CD4-positive, alpha-beta T cell treated with Interleukin-6 for 4 hours (primary cell): ENCODE results near the gene SLC25A41.
A peak's percentile ranks its signal among the peaks of the same experiment; 100 is the strongest.

ENCODE experiments used
- DNase-seq: peaks from one replicate; pipeline ENCODE4 v3.0.0-alpha.2; 2020; ENCODE audit warnings: mixed read lengths

SLC25A41 gene

DNA sequence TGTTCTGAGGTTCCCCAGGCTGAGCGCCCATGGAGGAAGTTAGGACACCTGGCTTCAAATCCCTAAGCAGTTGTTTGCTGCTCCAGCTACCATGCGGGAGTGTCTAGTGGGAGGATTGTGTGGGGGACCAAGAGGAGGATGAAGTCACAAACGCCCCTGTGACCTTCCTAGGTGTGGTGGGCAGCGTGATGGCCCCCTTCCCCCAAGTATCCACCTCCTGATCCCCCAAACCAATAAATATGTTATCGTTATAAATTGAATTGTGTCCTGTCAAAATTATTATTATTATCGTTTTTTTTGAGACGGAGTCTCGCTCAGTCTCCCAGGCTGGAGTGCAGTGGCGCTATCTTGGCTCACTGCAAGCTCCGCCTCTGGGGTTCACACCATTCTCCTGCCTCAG is at the start of gene SLC25A41:
TSS of gene SLC25A41 (minus strand) at position 101 of the 400 bp plus-strand sequence. CDS start at position 31, 70 bp downstream.
- no peak for DNase-seq

DNA sequence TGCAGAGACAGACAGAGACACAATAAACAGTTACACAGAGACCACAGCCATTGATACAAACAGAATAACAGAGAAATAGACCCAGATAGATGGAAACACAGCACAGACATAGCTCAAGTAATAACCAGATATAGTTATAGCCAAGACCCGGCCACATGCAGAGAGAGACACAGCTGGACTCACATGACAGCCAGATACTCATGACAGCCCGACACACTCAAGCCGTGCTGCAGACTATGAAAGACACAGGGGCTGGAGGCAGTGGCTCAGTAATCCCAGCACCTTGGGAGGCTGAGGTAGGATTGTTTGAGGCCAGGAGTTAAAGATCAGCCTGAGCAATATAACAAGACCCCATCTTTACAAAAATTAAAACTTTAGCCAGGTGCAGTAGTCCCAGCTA is 49.7 kb upstream of the SLC25A41 start:
- no peak for DNase-seq

DNA sequence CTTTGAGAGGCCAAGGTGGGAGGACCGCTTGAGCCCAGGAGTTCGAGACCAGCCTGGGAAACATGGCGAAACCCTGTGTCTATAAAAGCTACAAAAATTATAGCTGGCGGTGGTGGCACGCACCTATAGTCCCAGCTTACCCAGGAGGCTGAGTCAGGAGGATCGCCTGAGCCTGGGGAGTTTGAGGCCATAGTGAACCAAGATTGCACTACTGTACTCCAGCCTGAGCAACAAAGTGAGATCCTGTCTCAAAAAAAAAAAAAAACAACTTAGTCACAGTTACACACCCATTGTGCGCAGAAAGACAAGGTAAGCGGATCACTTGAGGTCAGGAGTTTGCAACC is 48.8 kb upstream of the SLC25A41 start:
- DNase-seq, result peak; percentile 27

DNA sequence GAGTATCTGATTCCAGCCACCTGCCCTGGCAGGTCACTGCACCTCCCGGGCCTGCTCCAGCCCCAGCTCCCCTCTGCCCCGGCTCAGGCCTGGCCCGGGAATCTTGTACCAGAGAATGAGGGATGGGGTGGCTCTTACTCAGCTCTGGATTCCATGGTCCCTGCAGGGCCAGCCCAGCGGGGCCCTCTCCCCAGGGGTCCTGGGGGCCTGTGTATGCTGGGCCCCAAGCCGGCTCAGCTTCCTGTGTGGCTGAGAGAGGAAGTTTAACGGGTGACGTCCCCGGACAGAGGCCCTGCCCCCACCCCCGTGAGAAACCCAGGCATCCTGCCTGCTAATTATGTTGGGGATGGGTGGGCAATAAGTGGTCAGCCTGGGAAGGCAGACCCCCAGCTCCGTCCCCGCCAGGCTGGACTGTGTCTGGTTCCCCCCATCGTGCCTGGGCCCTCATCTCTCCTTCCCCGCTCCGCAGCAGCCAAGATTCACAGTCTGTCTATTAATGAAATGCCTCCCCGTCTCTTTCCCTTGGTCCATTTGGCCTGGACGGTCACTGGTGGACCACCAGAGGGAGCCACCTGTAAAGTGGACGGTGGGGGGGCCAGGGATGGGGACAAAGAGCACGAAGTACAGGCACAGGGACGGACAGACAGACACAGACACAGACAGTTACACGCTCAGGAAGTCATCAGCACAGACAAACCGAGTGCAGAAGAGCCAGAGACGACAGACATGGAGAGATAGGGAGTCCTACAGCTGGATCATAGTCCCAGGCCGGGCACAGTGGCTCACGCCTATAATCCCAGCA is 48.2 kb upstream of the SLC25A41 start, which contains the start of gene DENND1C:
TSS of gene DENND1C (minus strand) at position 247 of the 802 bp plus-strand sequence. CDS start at position 155, 92 bp downstream.
- peak; percentile 82 for DNase-seq

DNA sequence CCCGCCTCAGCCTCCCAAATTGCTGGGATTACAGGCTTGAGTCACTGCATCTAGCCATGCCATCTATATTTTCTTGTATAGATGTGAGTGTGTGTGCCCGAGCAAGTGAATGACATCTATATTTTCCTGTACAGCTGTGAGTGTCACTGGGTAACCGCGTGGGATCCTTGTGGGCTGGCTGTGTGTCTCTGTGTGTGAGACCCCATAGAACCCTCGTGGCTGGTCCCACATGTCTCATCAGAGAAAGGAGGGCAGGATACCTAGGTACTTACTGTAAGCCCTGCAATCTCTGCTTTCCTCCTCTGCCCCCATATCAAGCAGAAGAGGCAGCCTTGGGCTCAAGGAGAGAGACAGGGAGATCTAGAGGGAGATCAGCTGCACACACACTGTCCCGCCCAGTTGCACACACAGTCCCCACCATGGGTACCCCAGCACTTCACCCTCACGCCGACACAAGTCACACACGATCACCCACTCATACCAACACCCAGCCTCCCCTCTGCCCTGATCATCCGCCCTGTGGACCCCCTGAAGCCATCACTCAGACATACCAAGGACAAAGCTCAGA is 47.4 kb upstream of the SLC25A41 start:
- peak; percentile 26 for DNase-seq

DNA sequence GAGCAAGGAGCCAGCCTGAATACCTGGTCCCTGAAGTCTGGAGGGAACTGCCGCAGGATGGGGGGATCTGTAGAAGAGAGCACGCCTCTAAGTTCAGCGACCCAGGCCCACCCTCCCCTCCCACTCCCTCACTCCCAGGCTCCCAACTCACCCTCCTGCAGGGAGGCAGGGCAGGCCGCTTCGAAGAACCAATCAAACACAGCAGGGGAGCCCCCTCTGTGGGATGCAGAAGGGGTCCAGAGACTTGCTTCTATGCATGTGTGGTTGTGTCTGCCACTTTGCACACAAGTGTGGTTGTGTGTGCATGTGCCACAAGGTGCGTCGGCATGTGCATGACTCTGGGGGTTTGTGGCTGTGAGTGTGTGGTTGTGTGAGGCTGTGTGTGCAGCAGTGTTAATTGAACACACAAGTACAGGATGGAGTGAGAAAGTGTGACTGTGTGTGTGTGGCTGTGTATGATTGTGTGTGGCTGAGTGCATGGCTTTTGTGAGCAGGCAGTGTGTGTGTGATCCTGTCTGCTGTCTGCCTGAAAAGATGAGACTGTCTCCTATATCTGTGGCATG is 46.4 kb upstream of the SLC25A41 start:
- no peak for DNase-seq

DNA sequence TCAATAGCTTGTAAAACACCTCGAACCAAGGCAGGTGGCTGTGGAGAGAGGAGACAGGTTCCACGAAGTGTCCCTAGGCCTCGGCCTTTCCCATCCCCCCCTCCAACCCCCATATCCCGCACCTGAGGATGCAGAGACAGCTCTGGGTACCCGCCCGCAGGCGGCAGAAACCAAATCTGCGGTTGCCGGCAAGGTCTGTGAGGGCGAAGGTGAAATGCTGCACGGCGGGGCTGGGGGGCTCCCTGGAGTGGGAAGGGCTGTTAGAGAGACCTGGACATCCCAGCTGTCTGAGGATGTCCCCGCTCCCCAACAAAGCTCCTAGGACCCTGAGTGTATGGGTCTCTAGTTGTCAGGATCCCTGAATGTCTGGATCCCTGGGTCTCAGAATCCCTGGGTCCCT is 45.3 kb upstream of the SLC25A41 start:
- DNase-seq, result no peak

DNA sequence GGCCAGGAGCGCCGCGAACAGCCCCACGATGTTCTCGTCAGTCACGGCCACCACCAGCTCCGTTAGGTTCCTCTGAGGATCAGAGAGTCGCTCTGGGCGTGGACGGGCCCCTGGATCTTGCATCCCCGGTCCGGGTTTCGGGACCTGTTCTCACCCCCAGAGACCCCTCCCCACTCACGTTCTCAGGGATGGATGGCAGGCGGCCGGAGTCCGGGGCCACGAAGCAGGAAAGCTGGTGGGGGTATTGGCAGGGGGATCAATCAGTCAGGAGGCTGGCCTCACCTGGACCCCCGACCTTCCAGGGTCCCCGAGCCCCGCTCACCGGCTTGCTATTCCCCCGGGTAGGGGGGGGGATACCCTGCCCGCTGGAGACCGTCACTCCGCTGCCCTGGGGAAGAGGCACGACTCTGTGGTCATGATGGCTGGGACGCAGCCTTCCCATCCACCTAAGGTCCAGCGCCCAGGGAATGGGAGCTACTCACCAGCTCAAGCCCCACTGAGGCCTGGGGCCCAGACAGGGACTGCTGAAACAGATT is 43.4 kb upstream of the SLC25A41 start:
- no peak for DNase-seq

DNA sequence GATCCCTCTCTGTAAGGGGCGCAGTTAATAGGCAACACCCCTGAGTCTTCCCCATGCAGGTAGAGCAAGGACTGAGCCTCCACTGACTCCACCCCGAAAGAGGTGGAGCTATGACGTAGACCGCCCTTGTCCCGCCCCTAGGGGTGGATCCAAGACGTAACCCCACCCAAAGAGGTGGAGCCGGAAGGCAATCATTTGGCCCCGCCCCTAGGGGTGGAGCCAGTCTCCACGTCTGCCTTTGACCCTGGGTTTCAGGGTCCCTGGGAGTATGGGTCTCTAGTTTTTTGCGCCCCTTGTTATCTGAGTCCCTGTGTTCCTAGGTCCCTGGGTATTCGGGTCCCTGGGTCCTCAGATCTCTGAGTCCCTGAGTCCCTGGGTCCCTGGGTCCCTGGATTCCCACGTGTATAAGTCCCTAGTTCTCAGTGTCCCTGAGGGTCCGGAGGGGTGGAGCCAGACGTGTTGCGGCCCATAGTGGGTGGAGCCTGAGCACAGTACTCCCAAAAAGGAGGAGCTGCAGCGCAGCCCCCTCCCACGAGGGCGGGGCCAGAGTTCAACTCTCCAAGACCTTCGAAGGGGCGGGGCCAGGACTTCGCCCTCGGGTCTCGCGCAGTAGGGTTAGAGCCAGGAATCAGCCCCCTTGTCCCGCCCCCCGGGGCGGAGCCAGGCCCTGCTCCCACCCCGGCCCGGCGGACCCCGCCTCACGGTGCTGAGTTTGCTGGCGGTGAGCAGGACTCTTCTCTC is 42.8 kb upstream of the SLC25A41 start:
- DNase-seq, result peak; percentile 25

DNA sequence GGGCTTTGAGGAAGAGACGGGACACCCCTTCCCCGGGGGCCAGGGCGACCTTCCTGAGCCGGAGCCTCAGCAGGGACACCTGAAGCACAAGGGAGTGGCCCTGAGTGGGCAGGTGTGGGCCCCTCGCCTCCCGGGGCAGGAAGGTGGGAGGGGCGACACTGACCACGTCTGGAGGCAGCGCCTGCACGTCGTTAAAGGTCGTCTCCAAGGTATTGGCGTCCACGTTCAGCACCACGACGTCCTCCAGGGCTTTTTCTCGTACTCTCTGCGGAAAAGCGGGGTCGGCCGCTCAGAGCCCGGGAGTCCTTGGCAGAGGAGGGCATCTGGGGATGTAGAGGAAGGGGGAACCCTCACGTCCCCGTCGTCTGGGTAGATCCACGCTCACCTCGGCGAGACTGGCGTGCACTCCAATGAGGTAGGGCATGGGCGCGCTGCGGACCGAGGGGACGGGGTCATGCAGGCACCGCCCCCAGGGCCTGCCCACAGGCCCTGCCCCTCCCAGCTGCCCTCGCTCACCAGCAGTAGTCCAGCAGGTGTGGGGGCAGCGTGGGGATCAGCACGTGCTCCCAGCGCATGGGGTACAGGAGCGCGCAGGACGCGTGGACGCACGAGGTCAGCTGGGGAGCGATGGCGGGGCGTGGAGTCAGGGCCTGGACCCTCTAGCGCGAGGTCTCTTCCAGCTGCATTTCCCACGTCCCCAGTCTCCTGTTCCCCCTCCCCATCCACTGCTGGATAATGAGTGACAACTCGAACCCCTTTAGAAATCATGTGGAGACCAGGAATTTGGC is 42.0 kb upstream of the SLC25A41 start:
- DNase-seq, result no peak

DNA sequence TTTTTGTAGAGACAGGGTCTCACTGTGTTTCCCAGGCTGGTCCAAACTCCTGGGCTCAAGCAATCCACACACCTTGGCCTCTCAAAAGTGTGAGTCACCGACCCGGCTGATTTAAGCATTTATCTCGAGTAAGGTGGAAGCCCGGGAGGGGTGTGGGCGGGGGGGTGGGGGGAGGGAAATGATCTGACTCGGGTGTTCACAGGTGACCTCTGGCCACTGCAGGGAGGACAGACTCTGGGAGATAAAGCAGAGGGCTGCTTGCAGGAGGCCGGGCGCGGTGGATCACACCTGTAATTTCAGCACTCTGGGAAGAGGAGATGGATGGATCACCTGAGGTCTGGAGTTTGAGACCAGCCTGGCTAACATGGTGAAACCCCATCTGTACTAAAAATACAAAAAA is 40.1 kb upstream of the SLC25A41 start:
- DNase-seq, result no peak

DNA sequence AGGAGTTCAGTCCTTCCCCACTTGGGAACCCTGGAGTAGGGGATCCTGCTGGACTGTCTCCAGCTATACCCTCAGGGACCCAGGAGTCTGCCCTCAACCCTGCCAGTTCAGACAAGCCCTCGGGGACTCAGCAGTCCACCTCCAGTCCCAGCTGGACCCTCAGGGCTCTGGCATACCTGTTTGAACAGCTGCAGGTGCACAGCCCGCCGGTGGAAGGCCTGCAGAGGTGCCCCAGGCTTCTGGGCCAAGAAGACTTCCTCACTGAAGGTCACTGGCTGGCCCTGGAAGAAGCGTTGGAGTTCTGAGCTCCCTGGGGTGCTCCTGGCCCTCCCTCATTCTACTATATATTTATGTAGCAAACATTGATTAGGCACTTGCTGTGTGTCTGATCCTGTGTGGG is 39.1 kb upstream of the SLC25A41 start:
- no peak for DNase-seq

DNA sequence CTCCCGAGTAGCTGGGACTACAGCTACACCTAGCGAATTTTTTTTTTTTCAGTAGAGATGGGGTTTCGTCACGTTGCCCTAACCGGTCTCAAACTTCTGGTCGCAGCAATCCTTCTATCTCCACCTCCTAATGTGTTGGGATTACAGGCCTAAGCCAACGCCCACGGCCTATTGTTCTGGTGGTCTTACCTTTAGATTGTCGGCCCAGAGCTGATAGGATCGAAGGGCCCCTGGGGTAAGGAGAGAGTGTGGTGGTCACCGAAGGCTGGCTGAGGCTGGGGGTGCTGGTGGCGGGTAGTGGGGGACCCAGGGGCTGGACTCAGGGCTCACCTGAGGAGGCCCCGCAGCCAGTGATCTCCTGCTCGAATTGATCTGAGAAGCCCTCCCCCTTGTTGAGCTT is 37.5 kb upstream of the SLC25A41 start:
- no peak for DNase-seq

DNA sequence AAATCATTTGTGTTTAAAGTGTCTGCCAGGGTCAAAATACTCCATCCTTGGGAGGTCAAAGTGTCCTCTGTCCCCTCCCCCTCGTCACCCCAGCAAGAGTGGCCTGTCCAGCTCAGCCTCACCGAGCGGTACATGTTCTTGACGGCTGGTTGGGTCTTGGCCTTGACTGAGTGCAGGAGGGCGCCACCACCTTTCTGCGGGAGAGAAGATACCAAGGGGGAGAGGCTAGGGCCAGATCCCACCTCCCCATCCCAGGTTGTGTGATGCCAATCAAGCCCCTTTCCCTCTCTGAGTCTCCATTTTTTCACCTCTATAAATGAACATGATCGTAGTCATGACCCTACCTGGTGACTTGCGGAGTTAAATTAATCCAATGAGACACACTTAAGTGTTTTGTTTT is 36.6 kb upstream of the SLC25A41 start:
- no peak for DNase-seq

DNA sequence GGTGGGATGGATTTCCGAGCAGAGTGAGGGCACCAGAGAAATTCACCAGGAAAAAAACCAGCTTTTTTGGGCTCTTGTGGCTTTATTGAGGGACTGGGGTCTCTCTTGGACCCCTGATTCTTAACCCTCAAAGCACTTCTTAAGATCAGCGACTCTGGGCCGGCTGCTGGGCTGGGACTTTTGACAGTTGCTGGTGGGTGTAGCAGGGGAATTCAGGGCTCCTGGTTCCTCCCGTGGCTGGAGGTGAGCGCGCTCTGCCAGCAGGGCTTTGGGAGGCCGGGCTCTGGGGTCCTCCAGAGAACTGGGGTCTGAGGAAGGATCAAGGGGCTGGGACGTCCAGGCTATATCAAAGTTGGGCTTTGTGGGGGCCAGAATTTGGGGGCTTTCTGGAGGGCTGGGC is 33.8 kb upstream of the SLC25A41 start:
- no peak for DNase-seq

DNA sequence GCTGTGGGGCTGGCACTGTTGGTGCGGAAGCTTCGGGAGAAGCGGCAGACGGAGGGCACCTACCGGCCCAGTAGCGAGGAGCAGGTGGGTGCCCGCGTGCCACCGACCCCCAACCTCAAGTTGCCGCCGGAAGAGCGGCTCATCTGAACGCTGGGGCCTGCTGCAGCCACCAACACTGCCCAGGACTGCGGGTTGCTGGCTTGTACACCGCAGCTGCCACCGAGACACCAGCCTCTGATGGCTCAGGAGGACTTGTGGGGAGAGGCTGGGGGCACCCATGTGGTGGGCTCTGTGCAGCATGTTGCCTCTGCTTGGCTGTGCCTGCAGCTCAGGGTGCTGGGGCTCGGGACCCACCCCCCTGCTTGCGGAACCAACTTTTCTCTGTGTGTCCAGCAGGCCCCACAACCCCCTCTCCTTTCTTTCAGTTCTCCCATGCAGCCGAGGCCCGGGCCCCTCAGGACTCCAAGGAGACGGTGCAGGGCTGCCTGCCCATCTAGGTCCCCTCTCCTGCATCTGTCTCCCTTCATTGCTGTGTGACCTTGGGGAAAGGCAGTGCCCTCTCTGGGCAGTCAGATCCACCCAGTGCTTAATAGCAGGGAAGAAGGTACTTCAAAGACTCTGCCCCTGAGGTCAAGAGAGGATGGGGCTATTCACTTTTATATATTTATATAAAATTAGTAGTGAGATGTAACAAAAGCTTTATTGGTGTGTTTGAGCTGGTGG is 33.1 kb upstream of the SLC25A41 start:
- DNase-seq, result no peak

DNA sequence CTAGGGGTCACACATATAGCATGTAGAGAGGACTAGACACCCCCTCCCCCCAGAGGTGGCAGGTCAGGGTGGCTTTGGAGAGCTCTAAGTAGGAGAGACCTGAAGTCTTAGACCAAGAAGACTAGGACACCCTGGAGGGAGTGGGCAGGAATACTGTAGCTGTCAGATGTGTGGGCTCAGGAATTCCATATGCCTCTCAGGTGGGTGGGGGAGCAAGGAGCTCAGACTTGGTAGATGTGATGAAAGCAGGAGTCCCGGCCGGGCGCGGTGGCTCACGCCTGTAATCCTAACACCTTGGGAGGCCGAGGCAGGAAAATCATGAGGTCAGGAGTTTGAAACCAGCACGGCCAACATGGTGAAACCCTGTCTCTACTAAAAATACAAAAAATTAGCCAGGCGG is 32.1 kb upstream of the SLC25A41 start:
- no peak for DNase-seq

DNA sequence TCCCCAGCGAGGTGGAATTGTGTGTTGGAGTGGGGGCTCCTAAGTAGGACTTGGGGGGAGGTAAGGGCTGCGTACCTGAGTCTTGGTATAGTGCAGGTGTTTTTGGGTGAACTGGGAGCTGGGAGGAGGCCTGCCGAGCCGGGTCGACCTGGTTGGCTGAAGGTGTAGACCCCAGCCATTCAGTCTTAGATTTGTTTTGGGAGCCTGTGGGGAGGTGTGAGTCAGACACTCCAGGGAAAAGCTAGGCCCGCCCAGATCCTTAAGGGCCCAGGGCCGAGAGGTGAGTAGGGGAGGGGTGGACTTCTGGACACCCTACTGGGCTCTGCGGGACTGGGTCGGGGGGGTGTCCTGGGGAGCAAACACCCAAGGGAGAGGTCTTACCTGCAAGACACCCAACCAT is 31.4 kb upstream of the SLC25A41 start:
- DNase-seq, result no peak

DNA sequence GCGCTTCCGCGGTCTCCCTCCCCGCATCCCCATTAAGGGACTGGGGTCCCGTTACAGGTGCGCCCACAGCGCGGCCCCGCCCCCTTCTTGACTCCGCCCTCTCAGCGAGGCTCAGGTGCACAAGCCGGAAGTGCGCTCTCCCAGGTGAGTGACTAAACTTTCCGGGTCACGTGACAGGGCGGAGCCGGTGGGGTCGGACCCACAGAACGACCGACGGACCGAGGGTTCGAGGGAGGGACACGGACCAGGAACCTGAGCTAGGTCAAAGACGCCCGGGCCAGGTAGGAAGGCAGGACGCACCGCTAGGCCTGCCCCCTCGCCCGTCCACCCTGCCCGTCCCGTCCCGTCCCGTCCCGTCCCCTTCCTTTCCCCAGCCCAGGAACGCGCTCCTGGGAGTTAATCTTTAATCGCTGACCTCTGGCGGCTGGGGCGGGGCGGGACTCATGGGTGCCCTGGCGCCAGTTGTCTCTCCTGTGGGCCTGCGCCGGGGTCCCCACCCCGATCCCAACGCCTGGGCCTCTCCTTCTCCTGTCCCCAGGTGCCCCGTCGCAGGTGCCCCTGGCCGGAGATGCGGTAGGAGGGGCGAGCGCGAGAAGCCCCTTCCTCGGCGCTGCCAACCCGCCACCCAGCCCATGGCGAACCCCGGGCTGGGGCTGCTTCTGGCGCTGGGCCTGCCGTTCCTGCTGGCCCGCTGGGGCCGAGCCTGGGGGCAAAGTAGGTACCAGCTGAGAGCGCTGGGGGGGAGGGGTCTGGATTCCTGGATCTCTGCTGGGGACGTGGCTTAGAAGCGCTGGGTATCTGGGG is 30.7 kb upstream of the SLC25A41 start, which contains the start of gene CRB3:
TSS of gene CRB3 (plus strand) at position 202 of the 804 bp plus-strand sequence. CDS start at position 633, 431 bp downstream.
- DNase-seq, result peak; percentile 83

DNA sequence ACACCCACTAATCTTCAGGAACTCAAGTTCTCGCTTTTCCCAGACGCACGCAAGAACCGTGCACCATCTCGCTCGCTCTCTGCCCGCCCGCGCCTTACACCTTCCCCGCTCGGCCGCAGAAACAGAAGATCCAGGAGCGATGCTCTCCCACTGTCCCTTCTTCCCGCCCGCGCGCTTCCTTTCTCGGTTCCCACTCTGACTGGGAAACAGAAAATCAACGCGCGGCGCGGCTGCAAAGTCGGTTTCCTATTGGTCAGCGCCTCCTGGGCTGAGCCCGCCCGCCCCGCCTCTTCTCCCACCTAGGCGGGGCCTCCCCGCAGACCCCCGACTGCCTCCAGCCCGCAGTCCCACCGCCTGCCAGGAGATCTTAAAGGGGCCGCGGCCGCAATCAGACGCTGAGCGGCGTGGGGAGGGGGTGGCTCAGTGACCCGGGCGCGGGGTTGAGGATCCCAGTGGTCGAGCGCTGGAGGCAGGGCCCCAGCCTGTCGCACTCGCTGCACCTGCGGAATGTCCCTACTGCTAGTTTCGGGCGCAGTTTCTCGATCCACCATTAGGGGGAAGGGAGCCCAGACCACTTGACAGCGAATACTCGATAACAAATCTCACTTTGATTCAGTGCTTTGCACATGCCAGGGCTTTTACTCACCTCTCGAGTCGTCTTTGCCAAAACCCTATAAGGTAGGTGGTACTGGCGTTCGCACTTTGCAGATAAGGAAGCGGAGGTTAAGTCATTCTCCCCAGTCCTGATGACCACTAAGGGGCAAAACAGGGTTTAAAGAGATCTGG is 26.7 kb upstream of the SLC25A41 start:
- DNase-seq, result peak; percentile 97
